Kidney (tissue), 14 donors: ENCODE results near the gene CDKN2A. TPM values are rescaled to one million over a fixed set of nuclear protein-coding genes. Genes with fewer than 3 reads are reported as not detected.

Experiments used
- DNase-seq, 5 donors: peaks; one replicate each; pipeline ENCODE4 v3.0.0-alpha.2; 2013 to 2020
- FAIRE-seq: peaks from 2 replicates; lab custom pipeline; 2012; peaks lifted over from hg19 to GRCh38; lab: Jason Lieb, UNC
- H3K27ac ChIP-seq, 2 donors: one replicate each; pipeline ENCODE4 v1.7.0; 2013; ENCODE audit warnings: low read depth in 2 of 2, low read length in 2 of 2, inconsistent platforms in 1 of 2
- H3K27me3 ChIP-seq: one replicate; pipeline ENCODE4 v1.7.1; 2013; ENCODE audit warnings: low read length, inconsistent platforms; ENCODE audit not compliant: control insufficient read depth, insufficient read depth
- H3K36me3 ChIP-seq, 3 donors: one replicate each; pipeline versions ENCODE4 v1.7.0 to v1.7.1; 2013; ENCODE audit warnings: low read length in 3 of 3, control low read depth in 1 of 3, inconsistent platforms in 1 of 3; ENCODE audit not compliant: insufficient read depth in 3 of 3, control insufficient read depth in 2 of 3
- H3K4me1 ChIP-seq, 3 donors: one replicate each; pipeline versions ENCODE4 v1.7.0 to v1.7.1; 2013; ENCODE audit warnings: low read length in 3 of 3, inconsistent platforms in 1 of 3, low read depth in 1 of 3; ENCODE audit not compliant: control insufficient read depth in 2 of 3, insufficient read depth in 2 of 3
- H3K4me3 ChIP-seq, 3 donors: one replicate each; pipeline versions ENCODE4 v1.7.0 to v1.8.1; 2013; ENCODE audit warnings: low read length in 3 of 3, control low read depth in 1 of 3, inconsistent platforms in 1 of 3
- H3K9ac ChIP-seq, 3 donors: one replicate each; pipeline versions ENCODE4 v1.7.0 to v1.7.1; 2013; ENCODE audit warnings: low read length in 3 of 3, control low read depth in 1 of 3, inconsistent platforms in 1 of 3
- H3K9me3 ChIP-seq, 3 donors: one replicate each; pipeline versions ENCODE4 v1.7.0 to v1.7.1; 2013; ENCODE audit warnings: low read length in 3 of 3, control low read depth in 1 of 3, inconsistent platforms in 1 of 3; ENCODE audit not compliant: control insufficient read depth in 2 of 3, insufficient read depth in 1 of 3
- CTCF ChIP-seq: IDR thresholded peaks from 3 replicates; pipeline ENCODE4 v1.5.1; 2012; ENCODE audit warnings: mild to moderate bottlenecking, moderate library complexity, borderline replicate concordance; ENCODE audit not compliant: insufficient read depth; ENCODE audit errors: extremely low read depth
- intact Hi-C: fragments of 100-400 bp; cut with DNase I; formaldehyde crosslinking; loops from one replicate; pipeline ENCODE4 v1.11.1; 2022
- polyA plus RNA-seq: library from polyadenylated mRNA; stranded (reverse); fragments of 350-450 nt; fragmentation: Illumina TruSeq; extraction: RNeasy Lipid Tissue Mini Kit (QIAGEN cat#74804); gene quantifications from one replicate; pipeline ENCODE4 v1.2.3, GENCODE V29; 2014; ENCODE audit warnings: low read depth, low replicate concordance; ENCODE audit not compliant: insufficient read depth
- total RNA-seq: library from RNA; stranded (reverse); fragmentation: NEBNext Ultra II Directional; extraction: Animal tissue kit (Norgen Biotek cat#: 25700); gene quantifications from one replicate; pipeline ENCODE4 v1.2.1, GENCODE V29; 2021
- donor health status: control.
- donor health status: control.
- donor health status: control.
- donor health status: control.
- donor health status: control.
- donor health status: DM: yes; HTN: yes; CAD: no.
- donor health status: Normal renal cell carcinoma (clear cell type).

CDKN2A gene
- total and polyA plus RNA-seq, 2 donors from 2014 or later = 4.1 TPM; not detected in 1

- H3K27ac ChIP-seq = no peak overlapping the region
- no peak overlapping the region for H3K9ac ChIP-seq
- H3K4me1 ChIP-seq = no peaks in the 10 kb centered on the region
- intact Hi-C loops = no loop called here
- H3K36me3 ChIP-seq = no peaks in the 10 kb centered on the region
- H3K9me3 ChIP-seq = no peaks in the 10 kb centered on the region
- FAIRE-seq = no peak
- no peak for DNase-seq
- no peaks in the 10 kb centered on the region for H3K27me3 ChIP-seq
- TF ChIP-seq CTCF = no peak
- H3K4me3 ChIP-seq = no peak overlapping the region
Observed at GRCh38 chr9:22041344-22041743, 47.2 kb upstream of the CDKN2A start.

- Histone ChIP-seq H3K27ac (no peak overlapping the region), H3K4me3 (no peak overlapping the region), H3K9me3 (no peaks in the 10 kb centered on the region), H3K27me3 (no peaks in the 10 kb centered on the region), H3K4me1 (no peaks in the 10 kb centered on the region), H3K36me3 (no peaks in the 10 kb centered on the region), H3K9ac (no peak overlapping the region)
- no peak for TF ChIP-seq CTCF
- intact Hi-C loops = no loop called here
- no peak for FAIRE-seq
- no peak for DNase-seq
Observed at GRCh38 chr9:22040760-22041159, 46.6 kb upstream of the CDKN2A start.

GRCh38 chr9:22039258-22039657, 45.1 kb upstream of the CDKN2A start:
- H3K36me3 ChIP-seq = no peaks in the 10 kb centered on the region
- no peak overlapping the region for H3K27ac ChIP-seq
- TF ChIP-seq CTCF = no peak
- FAIRE-seq (no peak), DNase-seq (no peak)
- H3K9me3 ChIP-seq = no peaks in the 10 kb centered on the region
- H3K4me3 ChIP-seq = no peak overlapping the region
- no peak overlapping the region for H3K9ac ChIP-seq
- H3K4me1 ChIP-seq = no peaks in the 10 kb centered on the region
- H3K27me3 ChIP-seq = no peaks in the 10 kb centered on the region
- intact Hi-C loops = no loop called here
